Activated naive CD4-positive, alpha-beta T cell treated with anti-CD3 and anti-CD28 coated beads for 36 hours (primary cell): ENCODE results near the gene RBM42. TPM values are rescaled to one million over a fixed set of nuclear protein-coding genes. Genes with fewer than 3 reads are reported as not detected.

Source experiments
- CTCF ChIA-PET: fragments of 350-600 bp; sonication (Branson Sonifier 250); formaldehyde crosslinking; loops from one replicate; lab custom pipeline; 2021; ENCODE audit warnings: antibody characterized with exemption; lab: Charles Lee
- DNase-seq: peaks from one replicate; pipeline ENCODE4 v3.0.0-alpha.2; 2020
- H3K27ac Mint-ChIP-seq: one replicate; pipeline ENCODE4 v1.8.0; 2021; ENCODE audit warnings: mild to moderate bottlenecking, mixed read lengths
- H3K27me3 Mint-ChIP-seq: one replicate; pipeline ENCODE4 v1.8.0; 2021; ENCODE audit warnings: low read depth, mixed read lengths
- H3K36me3 Mint-ChIP-seq: one replicate; pipeline ENCODE4 v1.8.0; 2021; ENCODE audit warnings: low read depth, mixed read lengths
- H3K4me1 Mint-ChIP-seq: one replicate; pipeline ENCODE4 v1.8.0; 2021; ENCODE audit warnings: low read depth, mixed read lengths
- H3K4me3 Mint-ChIP-seq: one replicate; pipeline ENCODE4 v1.8.0; 2021; ENCODE audit warnings: mild to moderate bottlenecking, moderate library complexity, mixed read lengths
- H3K9me3 Mint-ChIP-seq: one replicate; pipeline ENCODE4 v1.8.0; 2021; ENCODE audit warnings: mixed read lengths
- intact Hi-C: fragments of 100-400 bp; cut with micrococcal nuclease; formaldehyde crosslinking; loops from one replicate; pipeline ENCODE4 v1.15.1; 2023
- total RNA-seq, 2 experiments: library from RNA; stranded (reverse); gene quantifications; one replicate each; pipeline ENCODE4 v1.2.3, GENCODE V29; 2021

RBM42 gene
- total RNA-seq, 2 experiments from 2014 or later = 64.2 to 66.2 TPM

GRCh38 chr19:35607661-35608060 is 21.2 kb upstream of the RBM42 start:
- no peak for DNase-seq
- H3K4me1 Mint-ChIP-seq = peaks cover 19% of the 10 kb centered on the region
- intact Hi-C loops = no loop called here
- no peak overlapping the region for H3K27ac Mint-ChIP-seq
- no peak overlapping the region for H3K4me3 Mint-ChIP-seq
- H3K9me3 Mint-ChIP-seq = peaks cover 15% of the 10 kb centered on the region
- H3K36me3 Mint-ChIP-seq = peaks cover 3% of the 10 kb centered on the region
- no peaks in the 10 kb centered on the region for H3K27me3 Mint-ChIP-seq
- CTCF ChIA-PET = interaction anchor here (0.9 to 1.3 kb wide), 2 partner anchors 10 to 59 kb away, joined by 3 to 4 read pairs; no protein-coding TSS in a partner anchor

- H3K4me3 Mint-ChIP-seq = no peak overlapping the region
- CTCF ChIA-PET = interaction anchor here (0.9 kb wide), 1 partner anchor 10 kb away, joined by 3 read pairs; no protein-coding TSS in a partner anchor
- peaks cover 15% of the 10 kb centered on the region for H3K9me3 Mint-ChIP-seq
- no peak for DNase-seq
- H3K27me3 Mint-ChIP-seq = no peaks in the 10 kb centered on the region
- no peak overlapping the region for H3K27ac Mint-ChIP-seq
- H3K4me1 Mint-ChIP-seq = peaks cover 20% of the 10 kb centered on the region
- intact Hi-C loops = no loop called here
- peaks cover 3% of the 10 kb centered on the region for H3K36me3 Mint-ChIP-seq
These were observed 20.6 kb upstream of the RBM42 start for GRCh38 chr19:35608251-35608650.

GRCh38 chr19:35609851-35610353 is 18.9 kb upstream of the RBM42 start:
- Mint-ChIP-seq H3K27ac (peak overlapping the region; percentile 74), H3K4me1 (peaks cover 26% of the 10 kb centered on the region), H3K9me3 (peaks cover 15% of the 10 kb centered on the region), H3K36me3 (peaks cover 3% of the 10 kb centered on the region), H3K27me3 (no peaks in the 10 kb centered on the region), H3K4me3 (peak overlapping the region; percentile 12)
- DNase-seq = peak; percentile 68
- CTCF ChIA-PET = interaction anchor here (0.6 to 1.3 kb wide), 3 partner anchors 12 to 100 kb away, joined by 3 to 4 read pairs (median 3); no protein-coding TSS in a partner anchor
- intact Hi-C loops = no loop called here

GRCh38 chr19:35612224-35612558 is 16.6 kb upstream of the RBM42 start:
- Mint-ChIP-seq H3K27me3 (no peaks in the 10 kb centered on the region), H3K36me3 (peaks cover 8% of the 10 kb centered on the region), H3K9me3 (peaks cover 13% of the 10 kb centered on the region), H3K4me1 (peaks cover 26% of the 10 kb centered on the region), H3K27ac (peak overlapping the region; percentile 87), H3K4me3 (peak overlapping the region; percentile 86)
- DNase-seq = no peak
- intact Hi-C loops = loop anchor here (1.0 kb wide), 4 partner anchors 16 to 136 kb away; partner anchors contain the start of genes LIN37 and TMEM147
- CTCF ChIA-PET = interaction anchor here (1.8 kb wide), 1 partner anchor 64 kb away, joined by 6 read pairs; no protein-coding TSS in a partner anchor

- peaks cover 8% of the 10 kb centered on the region for H3K36me3 Mint-ChIP-seq
- peaks cover 10% of the 10 kb centered on the region for H3K9me3 Mint-ChIP-seq
- peak within 1 kb of the TSS; percentile 86 for H3K4me3 Mint-ChIP-seq
- CTCF ChIA-PET = interaction anchor here (0.6 to 1.8 kb wide), 3 partner anchors 31 to 225 kb away, joined by 3 to 6 read pairs (median 4); no protein-coding TSS in a partner anchor
- peak; percentile 96 for DNase-seq
- peak within 1 kb of the TSS; percentile 87 for H3K27ac Mint-ChIP-seq
- no peaks in the 10 kb centered on the region for H3K27me3 Mint-ChIP-seq
- intact Hi-C loops = loop anchor here (1.0 kb wide), 4 partner anchors 16 to 136 kb away; partner anchors contain the start of genes LIN37 and TMEM147
- peaks cover 26% of the 10 kb centered on the region for H3K4me1 Mint-ChIP-seq
These were observed 16.1 kb upstream of the RBM42 start, which contains the start of gene HAUS5 for GRCh38 chr19:35612559-35613321. Gene HAUS5 (plus strand): TSS chr19:35612735. CDS start chr19:35612795, 60 bp downstream.

GRCh38 chr19:35613574-35613973 is 15.3 kb upstream of the RBM42 start:
- DNase-seq = no peak
- peaks cover 4% of the 10 kb centered on the region for H3K36me3 Mint-ChIP-seq
- H3K4me3 Mint-ChIP-seq = peak overlapping the region; percentile 86
- peak overlapping the region; percentile 87 for H3K27ac Mint-ChIP-seq
- CTCF ChIA-PET = interaction anchor here (0.6 to 0.8 kb wide), 3 partner anchors 30 to 226 kb away, joined by 3 to 4 read pairs (median 3); no protein-coding TSS in a partner anchor
- H3K4me1 Mint-ChIP-seq = peaks cover 26% of the 10 kb centered on the region
- H3K9me3 Mint-ChIP-seq = peaks cover 3% of the 10 kb centered on the region
- intact Hi-C loops = no loop called here
- H3K27me3 Mint-ChIP-seq = no peaks in the 10 kb centered on the region

GRCh38 chr19:35615036-35615435 is 13.8 kb upstream of the RBM42 start:
- no peak overlapping the region for H3K27ac Mint-ChIP-seq
- CTCF ChIA-PET = interaction anchor here (0.6 kb wide), 1 partner anchor 386 kb away, joined by 5 read pairs; no protein-coding TSS in a partner anchor
- H3K4me3 Mint-ChIP-seq = no peak overlapping the region
- H3K4me1 Mint-ChIP-seq = peaks cover 18% of the 10 kb centered on the region
- DNase-seq = no peak
- intact Hi-C loops = no loop called here
- H3K36me3 Mint-ChIP-seq = peaks cover 4% of the 10 kb centered on the region
- H3K9me3 Mint-ChIP-seq = no peaks in the 10 kb centered on the region
- no peaks in the 10 kb centered on the region for H3K27me3 Mint-ChIP-seq

- Mint-ChIP-seq H3K4me3 (no peak overlapping the region), H3K27me3 (no peaks in the 10 kb centered on the region), H3K27ac (no peak overlapping the region), H3K4me1 (peaks cover under 1% of the 10 kb centered on the region), H3K36me3 (peaks cover 12% of the 10 kb centered on the region), H3K9me3 (no peaks in the 10 kb centered on the region)
- intact Hi-C loops = no loop called here
- DNase-seq = no peak
- CTCF ChIA-PET = no interaction called here
These were observed 10.0 kb upstream of the RBM42 start for GRCh38 chr19:35618857-35619256.

GRCh38 chr19:35619290-35619923 is 9.4 kb upstream of the RBM42 start:
- Mint-ChIP-seq H3K4me1 (no peaks in the 10 kb centered on the region), H3K36me3 (peaks cover 12% of the 10 kb centered on the region), H3K9me3 (no peaks in the 10 kb centered on the region), H3K27me3 (no peaks in the 10 kb centered on the region), H3K27ac (no peak overlapping the region), H3K4me3 (no peak overlapping the region)
- CTCF ChIA-PET = no interaction called here
- intact Hi-C loops = no loop called here
- no peak for DNase-seq

- Mint-ChIP-seq H3K4me1 (no peaks in the 10 kb centered on the region), H3K27me3 (no peaks in the 10 kb centered on the region), H3K36me3 (peaks cover 12% of the 10 kb centered on the region), H3K27ac (no peak overlapping the region), H3K9me3 (no peaks in the 10 kb centered on the region), H3K4me3 (no peak overlapping the region)
- CTCF ChIA-PET = no interaction called here
- no peak for DNase-seq
- intact Hi-C loops = no loop called here
These were observed 8.8 kb upstream of the RBM42 start for GRCh38 chr19:35620001-35620400.

GRCh38 chr19:35621708-35622107 is 7.1 kb upstream of the RBM42 start:
- no peaks in the 10 kb centered on the region for H3K4me1 Mint-ChIP-seq
- H3K9me3 Mint-ChIP-seq = no peaks in the 10 kb centered on the region
- H3K36me3 Mint-ChIP-seq = peaks cover 8% of the 10 kb centered on the region
- no peak overlapping the region for H3K4me3 Mint-ChIP-seq
- intact Hi-C loops = no loop called here
- H3K27me3 Mint-ChIP-seq = no peaks in the 10 kb centered on the region
- no peak for DNase-seq
- peak overlapping the region; percentile 22 for H3K27ac Mint-ChIP-seq
- CTCF ChIA-PET = interaction anchor here (1.2 kb wide), 1 partner anchor 11 kb away, joined by 3 read pairs; no protein-coding TSS in a partner anchor

- Mint-ChIP-seq H3K4me1 (no peaks in the 10 kb centered on the region), H3K27ac (peak overlapping the region; percentile 44), H3K27me3 (no peaks in the 10 kb centered on the region), H3K36me3 (peaks cover 8% of the 10 kb centered on the region), H3K4me3 (no peak overlapping the region), H3K9me3 (no peaks in the 10 kb centered on the region)
- intact Hi-C loops = no loop called here
- no peak for DNase-seq
- CTCF ChIA-PET = interaction anchor here (1.2 kb wide), 2 partner anchors 12 to 75 kb away, joined by 3 read pairs; no protein-coding TSS in a partner anchor
These were observed 6.1 kb upstream of the RBM42 start for GRCh38 chr19:35622750-35623149.
